ENCODE results near the gene CCNY. TPM values are rescaled to one million over a fixed set of nuclear protein-coding genes. Genes with fewer than 3 reads are reported as not detected.
A peak's percentile ranks its signal among the peaks of the same experiment; 100 is the strongest.

The CCNY gene
- polyA plus RNA-seq, 2 of the 4 experiments (the other 2 are of a cell fraction) = 28.1 to 55.5 TPM

DNA sequence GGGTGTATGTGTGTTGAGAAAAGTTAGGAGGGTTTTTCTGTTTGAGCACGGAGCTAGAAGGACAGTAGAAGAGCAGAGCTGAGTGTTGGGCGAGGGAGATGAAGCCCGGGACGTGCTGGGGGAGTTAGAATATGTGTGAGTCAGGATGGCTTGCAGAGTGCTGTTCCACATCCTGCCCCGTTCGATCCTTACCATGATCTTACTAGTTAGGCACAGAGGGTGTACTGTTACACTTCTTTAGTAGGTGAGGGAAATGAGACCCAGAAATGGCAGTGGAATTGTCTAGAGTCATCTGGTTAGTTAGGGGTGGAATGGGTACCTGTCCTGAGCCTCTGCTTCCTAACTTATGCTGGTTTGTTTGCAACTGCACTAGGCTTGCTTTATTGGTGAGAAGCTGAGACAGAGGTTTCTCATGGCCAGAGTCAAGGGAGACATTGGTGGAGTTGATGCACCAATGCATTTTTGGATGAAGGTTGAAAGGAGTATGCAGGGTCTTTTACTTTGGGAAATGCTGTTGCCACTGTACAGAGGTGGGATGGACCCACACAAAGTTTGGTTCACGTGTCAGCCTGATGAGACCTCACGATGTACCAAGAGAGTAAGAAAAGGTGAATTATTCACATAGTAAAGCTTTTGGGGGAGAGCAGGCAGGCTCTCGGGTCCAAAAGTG lies 42.4 kb downstream of the CCNY start:
- H3K27ac ChIP-seq = no peak overlapping the region
- no peak for DNase-seq (ENCODE audit: low read depth in 1 of 2, low spot score in 1 of 2)
- 0 out of 3 replicates have a peak, but pooled peaks cover 3% of the 10 kb centered on the region for H3K4me1 ChIP-seq
- no peak for ATAC-seq
- TF ChIP-seq EHF (CRISPR knock-in tag; IDR thresholded peaks at IDR 0.05) (no peak), RCOR1 (IDR thresholded peaks at IDR 0.05; ENCODE audit: low read depth, low read length) (no peak), TP53 (CRISPR knock-in tag; IDR thresholded peaks at IDR 0.05) (no peak), HOXB13 (CRISPR knock-in tag; IDR thresholded peaks at IDR 0.05; ENCODE audit: low read depth) (no peak), FOSL2 (IDR thresholded peaks at IDR 0.05) (no peak), FOSL2 (CRISPR knock-in tag; IDR thresholded peaks at IDR 0.05) (no peak), RAD21 (conservative IDR thresholded peaks at IDR 0.05 in 1 of 2, IDR thresholded peaks at IDR 0.05 in 1 of 2) (no peak), ZC3H11A (IDR thresholded peaks at IDR 0.05) (no peak)
- TF ChIP-seq, protein P1, sequence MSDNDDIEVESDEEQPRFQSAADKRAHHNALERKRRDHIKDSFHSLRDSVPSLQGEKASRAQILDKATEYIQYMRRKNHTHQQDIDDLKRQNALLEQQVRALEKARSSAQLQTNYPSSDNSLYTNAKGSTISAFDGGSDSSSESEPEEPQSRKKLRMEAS (IDR thresholded peaks at IDR 0.05) = no peak
- WGBS (ENCODE audit: missing lambda C conversion rate) = 93% methylated on average over 9 of the region's 9 CpGs
- no peaks in the 10 kb centered on the region for H3K9me3 ChIP-seq
- ChIA-PET POLR2A (no interaction called here), CTCF (interaction anchor here (0.6 to 2.2 kb wide), 2 partner anchors 9 to 417 kb away, joined by 3 to 6 read pairs; no protein-coding TSS in a partner anchor)
- H3K4me3 ChIP-seq = no peak overlapping the region
- no peak overlapping the region for H3K4me2 ChIP-seq
- FAIRE-seq = no peak

GRCh38 chr10:35379226-35380137 lies 43.2 kb downstream of the CCNY start:
- H3K4me1 ChIP-seq = peaks cover 10% of the 10 kb centered on the region; the same call in 1 of the 3 replicates
- ChIA-PET POLR2A (no interaction called here), CTCF (interaction anchor here (0.8 to 2.2 kb wide), 2 partner anchors 9 to 76 kb away, joined by 3 to 6 read pairs; no protein-coding TSS in a partner anchor)
- DNase-seq (ENCODE audit: low read depth in 1 of 2, low spot score in 1 of 2) = no peak
- no peak overlapping the region for H3K27ac ChIP-seq
- TF ChIP-seq HDAC2 (IDR thresholded peaks at IDR 0.05) (no peak), RCOR1 (IDR thresholded peaks at IDR 0.05; ENCODE audit: low read depth, low read length) (no peak), POLR2A (IDR thresholded peaks at IDR 0.05; ENCODE audit: low read length) (no peak), ESRRA (IDR thresholded peaks at IDR 0.05; ENCODE audit: borderline replicate concordance, low read length) (no peak), GATA3 (IDR thresholded peaks at IDR 0.05; ENCODE audit: borderline replicate concordance) (no peak), TFCP2L1 (CRISPR knock-in tag; IDR thresholded peaks at IDR 0.05) (no peak), CEBPB (IDR thresholded peaks at IDR 0.05) (no peak), NFE2L2 (conservative IDR thresholded peaks at IDR 0.05; ENCODE audit: low read length) (no peak), HOXB13 (CRISPR knock-in tag; IDR thresholded peaks at IDR 0.05; ENCODE audit: low read depth) (no peak), BCL3 (IDR thresholded peaks at IDR 0.05) (no peak), HOXA7 (CRISPR knock-in tag; IDR thresholded peaks at IDR 0.05) (no peak)
- H3K4me2 ChIP-seq = no peak overlapping the region
- no peak overlapping the region for H3K4me3 ChIP-seq
- ATAC-seq = 0 out of 6 replicates have a peak, but pooled peaks of 1 of the 2 experiments have one; percentile 13
- no peaks in the 10 kb centered on the region for H3K9me3 ChIP-seq
- 86% methylated on average over 11 of the region's 11 CpGs for WGBS (ENCODE audit: missing lambda C conversion rate)
- no peak for FAIRE-seq

DNA sequence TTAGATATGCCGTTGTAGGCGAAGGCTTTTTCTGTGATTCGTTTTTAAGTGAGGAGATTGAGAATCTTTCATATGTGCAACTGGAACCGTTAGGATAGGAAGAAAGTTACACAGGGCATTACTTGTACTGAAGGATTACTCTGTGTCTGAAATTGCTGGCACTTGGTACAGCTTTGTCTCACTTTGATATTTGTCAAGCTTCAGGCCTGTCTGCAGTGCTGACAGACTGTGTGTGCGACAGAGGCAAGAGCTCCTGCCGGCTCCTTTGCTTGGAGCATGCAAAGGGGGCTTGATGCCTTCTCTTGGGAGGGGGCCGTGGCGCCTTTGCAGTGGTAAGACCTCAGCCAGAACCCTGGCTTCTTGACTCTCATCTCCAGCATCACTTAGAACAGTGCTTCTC lies 45.8 kb downstream of the CCNY start:
- DNase-seq (ENCODE audit: low read depth in 1 of 2, low spot score in 1 of 2) (no peak), ATAC-seq (no peak), FAIRE-seq (no peak)
- 90% methylated on average over 8 of the region's 8 CpGs for WGBS (ENCODE audit: missing lambda C conversion rate)
- H3K4me1 ChIP-seq = peaks cover 22% of the 10 kb centered on the region
- no peaks in the 10 kb centered on the region for H3K9me3 ChIP-seq
- ChIA-PET POLR2A (interaction anchor here (0.7 kb wide), 1 partner anchor 45 kb away, joined by 3 read pairs; no protein-coding TSS in a partner anchor), CTCF (interaction anchor here (1.2 to 1.3 kb wide), 2 partner anchors 11 to 118 kb away, joined by 3 to 4 read pairs; no protein-coding TSS in a partner anchor)
- TF ChIP-seq ZFP36 (IDR thresholded peaks at IDR 0.05; ENCODE audit: borderline replicate concordance, partially characterized antibody) (no peak), JUNB (IDR thresholded peaks at IDR 0.05) (no peak), NFE2L2 (conservative IDR thresholded peaks at IDR 0.05; ENCODE audit: low read length) (no peak), TFCP2L1 (CRISPR knock-in tag; IDR thresholded peaks at IDR 0.05) (no peak), RFX5 (IDR thresholded peaks at IDR 0.05) (no peak)
- no peak overlapping the region for H3K27ac ChIP-seq
- no peak overlapping the region for H3K4me2 ChIP-seq
- H3K4me3 ChIP-seq = no peak overlapping the region
